BLaER1 treated with 17β-estradiol and CSF1 and Interleukin-3, amounts not matched to agents 10 nM and 100 nM (cell line): ENCODE measurements around the gene OSBPL5.

Experiments
- H3K27ac ChIP-seq, 11 experiments: shearing (Covaris generic); formaldehyde crosslinking; 2 replicates each; pipeline ENCODE4 v1.8.1; 2022
- H3K27me3 ChIP-seq, 11 experiments: shearing (Covaris generic); formaldehyde crosslinking; 2 replicates each; pipeline ENCODE4 v1.8.1; 2022
- H3K36me3 ChIP-seq, 11 experiments: shearing (Covaris generic); formaldehyde crosslinking; 2 replicates each; pipeline ENCODE4 v1.8.1; 2022
- H3K4me1 ChIP-seq, 10 experiments: shearing (Covaris generic); formaldehyde crosslinking; 2 replicates each; pipeline ENCODE4 v1.8.1; 2022
- H3K4me2 ChIP-seq, 11 experiments: shearing (Covaris generic); formaldehyde crosslinking; 2 replicates each; pipeline ENCODE4 v1.8.1; 2022
- H3K4me3 ChIP-seq, 10 experiments: shearing (Covaris generic); formaldehyde crosslinking; 2 replicates each; pipeline ENCODE4 v1.8.1; 2022
- H3K9ac ChIP-seq, 11 experiments: shearing (Covaris generic); formaldehyde crosslinking; 2 replicates each; pipeline ENCODE4 v1.8.1; 2022
- H3K9me3 ChIP-seq, 11 experiments: shearing (Covaris generic); formaldehyde crosslinking; replicated peaks in 1 of 11; 2 replicates each; pipeline ENCODE4 v1.8.1; 2022
- H4K20me1 ChIP-seq, 11 experiments: shearing (Covaris generic); formaldehyde crosslinking; 2 replicates each; pipeline ENCODE4 v1.8.1; 2022
- Cebpa-rat ChIP-seq, 11 experiments: shearing (Covaris generic); IDR thresholded peaks; 2 replicates each; pipeline ENCODE4 v1.8.1; 2022

The OSBPL5 gene

DNA sequence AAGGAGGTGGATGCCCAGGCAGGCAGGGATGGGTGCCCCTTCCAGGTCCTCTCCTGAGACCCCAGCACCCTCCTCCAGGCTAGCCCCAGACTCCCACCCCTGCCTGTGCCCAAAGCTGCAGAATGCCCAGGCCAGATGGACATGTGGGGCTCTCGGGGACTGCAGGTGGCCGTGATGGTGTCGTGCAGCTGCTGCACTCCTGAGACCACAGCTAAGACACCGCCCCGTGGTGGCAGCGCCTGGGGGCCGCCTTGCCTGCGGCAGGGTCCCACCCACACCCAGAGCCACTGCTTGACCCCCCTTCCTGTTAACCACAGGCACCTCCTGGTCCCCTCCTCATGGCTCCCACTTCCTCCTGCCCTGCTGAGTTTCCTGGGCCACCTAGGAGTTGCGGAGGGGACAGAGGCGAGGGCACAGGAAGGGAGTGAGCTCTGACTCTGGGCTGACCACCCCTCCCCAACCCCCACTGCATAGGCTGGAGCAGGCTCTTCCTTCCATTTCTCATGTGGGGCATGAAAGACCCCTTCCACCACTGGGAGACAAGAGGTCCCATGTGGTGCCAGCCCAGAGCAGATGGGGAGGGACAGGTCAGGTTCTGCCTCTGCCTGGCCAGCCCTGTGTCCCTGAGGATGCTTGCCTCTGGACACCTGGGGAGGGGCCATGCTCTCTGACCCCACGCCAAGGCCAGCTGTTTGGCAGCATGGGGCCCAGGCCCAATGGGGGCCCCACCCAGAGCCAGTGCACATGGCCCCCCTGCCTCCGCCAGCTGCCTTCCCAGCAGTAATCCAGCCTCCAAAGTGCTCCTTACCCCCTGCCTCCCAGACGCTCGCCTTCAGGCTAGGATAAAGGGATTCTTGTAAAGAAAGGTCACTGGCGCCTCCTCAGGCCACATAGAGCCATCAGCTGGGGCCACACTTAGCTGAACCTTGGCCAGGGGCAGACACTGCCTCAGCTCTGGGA lies 29.3 kb downstream of the OSBPL5 start:
- no peaks in the 10 kb centered on the region for H3K27me3 ChIP-seq
- peak overlapping the region; percentile 84 to 97 (median 92) for H3K4me2 ChIP-seq
- peaks cover 0 to 4% (median 0%) of the 10 kb centered on the region in 11 experiments; a peak in 2 of 22 replicates for H3K36me3 ChIP-seq
- H4K20me1 ChIP-seq: peaks cover 10 to 82% (median 68%) of the 10 kb centered on the region in 11 experiments; a peak in 19 of 22 replicates
- peak overlapping the region; percentile 42 to 76 (median 60); a peak in 19 of 22 replicates for H3K9ac ChIP-seq
- no peaks in the 10 kb centered on the region for H3K9me3 ChIP-seq
- H3K4me3 ChIP-seq: peak overlapping the region in 7 of 10 experiments; percentile 3 to 48 (median 13); a peak in 8 of 20 replicates
- TF ChIP-seq Cebpa-rat (IDR thresholded peaks at IDR 0.05): no peak
- H3K27ac ChIP-seq: peak overlapping the region in 10 of 11 experiments; percentile 10 to 80 (median 74); a peak in 19 of 22 replicates
- H3K4me1 ChIP-seq: peaks cover 66 to 80% (median 78%) of the 10 kb centered on the region in 10 experiments

DNA sequence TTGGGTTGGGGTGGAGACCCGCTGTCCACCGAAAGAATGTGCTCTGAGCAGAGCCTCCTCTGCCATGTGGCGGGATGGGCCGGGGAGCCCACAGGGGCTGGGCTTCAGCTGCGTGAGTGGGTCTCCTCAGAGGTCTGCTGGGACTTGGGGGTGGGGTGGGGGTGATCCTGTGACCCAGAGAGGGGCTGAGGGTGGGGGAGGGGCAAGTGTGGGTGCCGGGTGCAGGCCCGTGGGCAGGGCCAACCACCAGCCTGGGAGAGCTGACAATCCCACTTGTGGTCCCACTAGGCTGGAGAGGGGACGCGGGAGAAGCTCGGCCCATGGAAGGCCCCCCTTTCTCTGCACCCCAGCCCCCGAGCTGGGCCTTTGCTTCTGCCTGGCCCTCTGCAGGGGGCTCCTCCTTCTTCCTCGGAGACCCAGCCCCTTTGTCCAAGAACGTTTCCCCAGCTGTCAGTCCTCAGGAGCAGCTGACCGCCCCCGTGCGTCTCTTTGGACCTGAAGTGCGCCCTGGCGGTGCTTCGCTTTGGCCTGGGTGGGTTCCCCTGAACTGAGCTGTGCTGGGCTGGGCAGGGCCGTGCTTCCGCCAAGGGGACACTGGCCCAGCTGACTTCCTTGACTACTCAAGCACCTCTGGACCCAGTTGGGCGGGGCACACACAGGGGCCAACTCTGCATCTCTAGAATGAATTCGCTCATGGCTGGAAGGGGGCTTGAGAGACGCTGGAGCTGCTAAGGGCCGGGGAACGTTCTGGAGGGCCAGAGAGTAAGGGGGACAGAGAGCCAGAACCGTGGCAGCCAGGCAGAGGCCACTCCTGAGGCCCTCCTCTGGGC lies 30.2 kb downstream of the OSBPL5 start:
- Histone ChIP-seq H3K9ac (peak overlapping the region; percentile 2 to 76 (median 60); a peak in 18 of 22 replicates), H3K27ac (peak overlapping the region in 9 of 11 experiments; percentile 52 to 80 (median 74); a peak in 16 of 22 replicates), H3K9me3 (no peaks in the 10 kb centered on the region), H3K4me1 (peaks cover 65 to 80% (median 70%) of the 10 kb centered on the region in 10 experiments), H3K4me3 (peak overlapping the region in 4 of 10 experiments; percentile 5 to 48 (median 24); a peak in 7 of 20 replicates), H3K4me2 (peak overlapping the region; percentile 84 to 97 (median 92)), H4K20me1 (peaks cover 10 to 78% (median 61%) of the 10 kb centered on the region in 11 experiments; a peak in 19 of 22 replicates), H3K27me3 (no peaks in the 10 kb centered on the region), H3K36me3 (peaks cover 0 to 4% (median 0%) of the 10 kb centered on the region in 11 experiments; a peak in 2 of 22 replicates)
- no peak for TF ChIP-seq Cebpa-rat (IDR thresholded peaks at IDR 0.05)

DNA sequence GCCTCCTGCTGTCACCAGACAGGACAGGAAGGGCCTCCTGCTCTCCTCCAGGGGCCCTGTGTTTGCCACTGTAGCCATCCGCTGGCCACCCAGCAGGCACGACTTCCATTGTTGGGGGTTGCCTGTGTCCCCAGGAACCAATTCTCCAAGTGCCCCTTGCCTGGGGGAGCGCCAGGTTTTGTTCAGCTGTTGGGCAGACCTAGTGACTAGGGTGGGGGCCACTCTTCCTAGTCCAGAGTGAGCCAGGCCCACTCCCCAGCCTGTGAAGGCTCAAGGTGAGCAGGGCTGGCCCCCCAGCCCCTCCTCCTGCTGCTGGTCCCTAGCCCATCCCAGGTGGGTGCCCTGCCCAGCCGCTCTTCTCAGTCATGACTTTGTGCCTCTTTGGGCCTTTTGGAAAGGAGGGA lies 30.9 kb downstream of the OSBPL5 start:
- H4K20me1 ChIP-seq: peaks cover 10 to 74% (median 54%) of the 10 kb centered on the region in 11 experiments; a peak in 19 of 22 replicates
- TF ChIP-seq Cebpa-rat (IDR thresholded peaks at IDR 0.05): no peak
- peak overlapping the region; percentile 50 to 97 (median 92) for H3K4me2 ChIP-seq
- 0 out of 22 replicates have a peak overlapping the region, but pooled peaks of 1 of the 11 experiments have one; percentile 12 for H3K9ac ChIP-seq
- peak overlapping the region in 5 of 11 experiments; percentile 17 to 55 (median 39); a peak in 10 of 22 replicates for H3K27ac ChIP-seq
- peaks cover 58 to 78% (median 63%) of the 10 kb centered on the region in 10 experiments for H3K4me1 ChIP-seq
- H3K9me3 ChIP-seq: no peaks in the 10 kb centered on the region
- H3K4me3 ChIP-seq: no peak overlapping the region; a peak in 1 of 20 replicates
- H3K27me3 ChIP-seq: no peaks in the 10 kb centered on the region
- H3K36me3 ChIP-seq: peaks cover 0 to 4% (median 0%) of the 10 kb centered on the region in 11 experiments; a peak in 2 of 22 replicates

DNA sequence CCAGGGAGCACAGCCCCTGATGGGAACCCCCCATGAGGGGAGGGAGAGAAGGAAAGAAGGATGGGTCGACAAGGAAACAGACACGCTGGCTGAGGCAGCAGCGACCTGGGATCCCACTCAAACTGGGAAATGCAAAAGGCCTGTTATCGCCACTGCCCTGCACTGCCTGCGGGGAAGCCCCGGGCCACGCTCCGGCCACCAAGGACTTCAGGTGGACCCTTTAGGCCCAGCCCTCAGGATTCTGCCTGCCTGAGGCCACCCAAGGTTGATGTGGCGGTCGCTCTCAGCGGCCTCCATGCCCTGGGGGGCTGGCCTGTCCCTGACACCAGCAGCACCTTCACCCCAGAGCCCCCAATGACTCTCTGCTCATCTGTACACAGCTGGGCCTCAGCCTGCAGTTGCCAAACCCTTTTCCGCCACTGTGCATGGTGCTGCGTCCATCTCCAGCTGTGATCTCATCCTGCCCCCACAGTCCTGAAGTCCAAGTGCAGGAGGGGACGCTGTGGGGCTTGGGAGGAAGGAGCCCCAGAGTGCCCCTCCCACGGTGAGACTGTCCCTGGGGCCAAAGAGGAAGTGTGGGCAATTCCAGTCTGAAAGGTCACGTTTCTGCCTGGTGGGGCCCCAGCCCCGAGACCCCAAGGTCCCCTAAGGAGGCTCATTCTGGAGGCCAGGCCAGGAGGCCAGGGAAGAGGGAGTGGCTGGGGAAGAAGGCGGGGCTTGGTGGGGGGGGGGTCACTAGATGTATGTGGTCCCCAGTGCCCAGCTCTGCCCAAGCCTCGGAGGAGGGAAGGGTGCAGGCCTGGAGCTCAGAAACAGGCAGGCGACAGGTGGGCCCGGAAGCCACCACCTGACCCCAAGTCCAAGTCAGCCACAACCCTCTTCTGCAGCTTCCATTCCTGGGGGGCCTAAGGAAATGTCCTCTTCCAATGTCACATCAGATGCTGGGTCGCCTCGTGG lies 31.6 kb downstream of the OSBPL5 start:
- peaks cover 51 to 74% (median 57%) of the 10 kb centered on the region in 10 experiments for H3K4me1 ChIP-seq
- H3K9me3 ChIP-seq: no peaks in the 10 kb centered on the region
- no peak for TF ChIP-seq Cebpa-rat (IDR thresholded peaks at IDR 0.05)
- peaks cover 0 to 8% (median 0%) of the 10 kb centered on the region in 11 experiments; a peak in 6 of 22 replicates for H3K36me3 ChIP-seq
- no peak overlapping the region; a peak in 1 of 20 replicates for H3K4me3 ChIP-seq
- peak overlapping the region in 3 of 11 experiments; percentile 17 to 55 (median 44); a peak in 6 of 22 replicates for H3K27ac ChIP-seq
- peaks cover 5 to 74% (median 48%) of the 10 kb centered on the region in 11 experiments; a peak in 18 of 22 replicates for H4K20me1 ChIP-seq
- no peak overlapping the region for H3K9ac ChIP-seq
- H3K4me2 ChIP-seq: peak overlapping the region; percentile 50 to 97 (median 92); a peak in 19 of 22 replicates
- H3K27me3 ChIP-seq: no peaks in the 10 kb centered on the region

DNA sequence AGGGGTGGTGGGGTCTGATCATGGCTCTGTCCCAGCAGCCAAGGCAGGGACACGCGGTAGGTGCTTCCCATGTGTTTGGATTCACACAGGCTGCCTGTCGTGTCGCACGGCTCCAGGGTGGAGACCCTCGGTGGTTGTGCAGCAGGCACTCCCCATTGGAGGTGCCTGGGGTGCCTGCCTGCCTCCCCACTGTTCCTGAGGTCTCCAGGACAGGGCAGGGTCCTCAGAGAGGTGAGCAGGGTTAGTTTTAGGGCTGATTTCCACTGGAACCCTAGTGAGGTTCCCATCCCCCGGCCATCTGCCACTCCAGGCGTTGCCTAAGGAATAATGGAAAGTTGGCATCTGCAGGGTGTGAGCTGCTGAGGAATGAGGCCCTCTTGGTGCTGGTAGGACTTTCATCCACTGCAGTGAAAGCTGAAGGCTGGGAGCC lies 32.3 kb downstream of the OSBPL5 start:
- Histone ChIP-seq H4K20me1 (peaks cover 5 to 74% (median 42%) of the 10 kb centered on the region in 11 experiments; a peak in 16 of 22 replicates), H3K27ac (no peak overlapping the region), H3K27me3 (no peaks in the 10 kb centered on the region), H3K4me2 (peak overlapping the region in 3 of 11 experiments; percentile 58 to 89 (median 75); a peak in 2 of 22 replicates), H3K4me1 (peaks cover 45 to 72% (median 52%) of the 10 kb centered on the region in 10 experiments), H3K4me3 (no peak overlapping the region), H3K36me3 (peaks cover 0 to 14% (median 0%) of the 10 kb centered on the region in 11 experiments; a peak in 6 of 22 replicates), H3K9me3 (no peaks in the 10 kb centered on the region), H3K9ac (no peak overlapping the region)
- TF ChIP-seq Cebpa-rat (IDR thresholded peaks at IDR 0.05): no peak

DNA sequence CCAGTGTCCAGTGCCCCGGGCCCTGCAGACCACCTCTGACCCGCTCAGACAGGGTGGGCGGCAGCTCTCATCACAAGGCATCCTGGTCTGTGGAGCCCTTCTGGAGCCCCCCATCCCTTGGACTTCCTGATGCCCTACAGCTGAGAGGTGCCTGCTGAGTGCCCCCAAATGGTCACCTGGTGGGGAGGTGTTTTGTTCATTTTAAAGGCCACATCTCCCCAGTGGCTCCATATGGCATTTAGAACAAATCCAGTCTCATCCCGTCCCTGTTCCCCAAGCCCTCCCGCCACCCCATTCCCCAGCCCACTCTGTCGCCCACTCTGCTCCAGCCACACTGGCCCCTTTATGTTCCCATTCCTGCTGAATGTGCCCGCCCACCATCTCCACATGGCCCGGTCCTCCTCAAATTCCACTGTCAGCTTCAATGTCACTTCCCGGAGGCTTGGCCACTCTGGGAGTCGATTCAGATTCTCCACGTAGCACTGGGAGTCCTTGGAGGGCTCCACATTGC lies 32.8 kb downstream of the OSBPL5 start:
- no peak for TF ChIP-seq Cebpa-rat (IDR thresholded peaks at IDR 0.05)
- H3K9ac ChIP-seq: no peak overlapping the region
- H4K20me1 ChIP-seq: peaks cover 5 to 74% (median 37%) of the 10 kb centered on the region in 11 experiments; a peak in 16 of 22 replicates
- H3K27me3 ChIP-seq: no peaks in the 10 kb centered on the region
- no peaks in the 10 kb centered on the region for H3K9me3 ChIP-seq
- no peak overlapping the region for H3K27ac ChIP-seq
- H3K4me1 ChIP-seq: peaks cover 40 to 72% (median 50%) of the 10 kb centered on the region in 10 experiments
- H3K36me3 ChIP-seq: peaks cover 0 to 18% (median 0%) of the 10 kb centered on the region in 11 experiments; a peak in 7 of 22 replicates
- H3K4me3 ChIP-seq: no peak overlapping the region
- H3K4me2 ChIP-seq: no peak overlapping the region

DNA sequence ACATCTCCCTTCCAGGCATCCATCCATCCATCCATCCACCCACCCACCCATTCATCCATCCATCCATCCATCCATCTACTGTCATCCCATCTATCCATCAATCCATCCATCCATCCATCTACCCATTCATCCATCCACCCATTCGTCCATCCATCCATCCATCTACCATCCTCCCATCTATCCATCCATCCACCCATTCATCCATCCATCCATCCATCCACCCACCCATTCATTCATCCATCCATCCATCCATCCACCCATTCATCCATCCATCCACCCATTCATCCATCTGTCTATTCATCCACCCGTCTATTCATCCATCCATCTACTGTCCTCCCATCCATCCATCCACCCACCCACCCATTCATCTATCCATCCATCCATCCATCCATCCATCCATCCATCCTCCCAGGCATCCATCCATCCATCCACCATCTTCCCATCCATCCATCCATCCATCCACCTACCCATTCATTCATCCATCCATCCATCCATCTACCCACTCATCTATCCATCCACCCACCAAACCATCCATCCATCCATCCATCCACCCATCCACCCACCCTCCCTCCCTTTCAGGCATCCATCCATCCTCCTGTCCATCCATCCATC lies 33.7 kb downstream of the OSBPL5 start:
- Histone ChIP-seq H3K27me3 (no peaks in the 10 kb centered on the region), H3K4me2 (no peak overlapping the region), H4K20me1 (peaks cover 5 to 75% (median 30%) of the 10 kb centered on the region in 11 experiments; a peak in 16 of 22 replicates), H3K27ac (no peak overlapping the region), H3K9me3 (no peaks in the 10 kb centered on the region), H3K9ac (no peak overlapping the region), H3K4me1 (peaks cover 31 to 72% (median 50%) of the 10 kb centered on the region in 10 experiments), H3K36me3 (peaks cover 0 to 27% (median 4%) of the 10 kb centered on the region in 11 experiments; a peak in 8 of 22 replicates), H3K4me3 (no peak overlapping the region)
- no peak for TF ChIP-seq Cebpa-rat (IDR thresholded peaks at IDR 0.05)
